ENCODE measurements around the gene PDGFB.

The PDGFB gene

GRCh38 chr22:39242595-39243438 lies 2.0 kb downstream of the PDGFB start:
- CTCF ChIA-PET: no interaction called here
- TF ChIP-seq ARNT (IDR thresholded peaks at IDR 0.05) (no peak), FOXM1 (IDR thresholded peaks at IDR 0.05; ENCODE audit: borderline replicate concordance) (no peak), TARDBP (IDR thresholded peaks at IDR 0.05) (no peak), NFRKB (IDR thresholded peaks at IDR 0.05) (no peak), ELF4 (IDR thresholded peaks at IDR 0.05) (no peak), BHLHE40 (IDR thresholded peaks at IDR 0.05; ENCODE audit: borderline replicate concordance) (no peak), FOXA1 (IDR thresholded peaks at IDR 0.05) (no peak), PKNOX1 (IDR thresholded peaks at IDR 0.05) (no peak), ZNF384 (IDR thresholded peaks at IDR 0.05) (no peak), LEF1 (IDR thresholded peaks at IDR 0.05; ENCODE audit: borderline replicate concordance) (no peak), CTBP1 (IDR thresholded peaks at IDR 0.05; ENCODE audit: borderline replicate concordance) (no peak), FOXK2 (IDR thresholded peaks at IDR 0.05) (no peak), L3MBTL2 (conservative IDR thresholded peaks at IDR 0.05) (no peak)
- POLR2A ChIA-PET: no interaction called here
- no peak for DNase-seq (ENCODE audit: extremely low spot score)

- TF ChIP-seq FOXM1 (IDR thresholded peaks at IDR 0.05; ENCODE audit: borderline replicate concordance): no peak
- TF ChIP-seq ELF4 (IDR thresholded peaks at IDR 0.05): no peak
- TF ChIP-seq ARNT (IDR thresholded peaks at IDR 0.05): no peak
- TF ChIP-seq FOXA1 (IDR thresholded peaks at IDR 0.05): no peak
- TF ChIP-seq HDGF (IDR thresholded peaks at IDR 0.05; ENCODE audit: borderline replicate concordance): no peak
- TF ChIP-seq PKNOX1 (IDR thresholded peaks at IDR 0.05): no peak
- TF ChIP-seq SUZ12 (IDR thresholded peaks at IDR 0.05): no peak
- TF ChIP-seq FOXK2 (IDR thresholded peaks at IDR 0.05): no peak
- no peak for TF ChIP-seq L3MBTL2 (conservative IDR thresholded peaks at IDR 0.05)
- no peak for TF ChIP-seq NFRKB (IDR thresholded peaks at IDR 0.05)
- ChIA-PET POLR2A (interaction anchor here (1.0 to 1.4 kb wide), 2 partner anchors 11 to 77 kb away, joined by 3 to 9 read pairs; partner anchors contain the start of gene RPL3), CTCF (interaction anchor here (0.8 kb wide), 1 partner anchor 69 kb away, joined by 4 read pairs; no protein-coding TSS in a partner anchor)
- no peak for DNase-seq (ENCODE audit: extremely low spot score)
Measured at GRCh38 chr22:39241794-39242594, 2.8 kb downstream of the PDGFB start.

GRCh38 chr22:39240831-39241793 lies 3.7 kb downstream of the PDGFB start:
- TF ChIP-seq FOXA1 (IDR thresholded peaks at IDR 0.05): no peak
- no peak for TF ChIP-seq BHLHE40 (IDR thresholded peaks at IDR 0.05; ENCODE audit: borderline replicate concordance)
- TF ChIP-seq ELF4 (IDR thresholded peaks at IDR 0.05): no peak
- TF ChIP-seq L3MBTL2 (conservative IDR thresholded peaks at IDR 0.05): no peak; the same call in 1 of the 2 replicates
- TF ChIP-seq TARDBP (IDR thresholded peaks at IDR 0.05): no peak
- TF ChIP-seq ZNF384 (IDR thresholded peaks at IDR 0.05): no peak
- no peak for TF ChIP-seq FOXM1 (IDR thresholded peaks at IDR 0.05; ENCODE audit: borderline replicate concordance)
- TF ChIP-seq HDGF (IDR thresholded peaks at IDR 0.05; ENCODE audit: borderline replicate concordance): no peak; the same call in 1 of the 2 replicates
- TF ChIP-seq FOXK2 (IDR thresholded peaks at IDR 0.05): no peak
- TF ChIP-seq NFRKB (IDR thresholded peaks at IDR 0.05): no peak
- TF ChIP-seq PKNOX1 (IDR thresholded peaks at IDR 0.05): no peak
- DNase-seq (ENCODE audit: extremely low spot score): no peak
- ChIA-PET POLR2A (interaction anchor here (1.0 to 1.4 kb wide), 2 partner anchors 10 to 78 kb away, joined by 3 to 9 read pairs; partner anchors contain the start of gene RPL3), CTCF (interaction anchor here (0.8 kb wide), 1 partner anchor 70 kb away, joined by 4 read pairs; no protein-coding TSS in a partner anchor)

GRCh38 chr22:39239561-39240423 lies 5.0 kb downstream of the PDGFB start:
- ChIA-PET CTCF (no interaction called here), POLR2A (interaction anchor here (0.7 to 1.5 kb wide), 2 partner anchors 10 to 79 kb away, joined by 3 to 6 read pairs; partner anchors contain the start of gene RPL3)
- no peak for TF ChIP-seq CTBP1 (IDR thresholded peaks at IDR 0.05; ENCODE audit: borderline replicate concordance)
- no peak for TF ChIP-seq FOXA1 (IDR thresholded peaks at IDR 0.05)
- TF ChIP-seq PKNOX1 (IDR thresholded peaks at IDR 0.05): no peak
- no peak for TF ChIP-seq HDGF (IDR thresholded peaks at IDR 0.05; ENCODE audit: borderline replicate concordance)
- TF ChIP-seq ARNT (IDR thresholded peaks at IDR 0.05): no peak
- no peak for TF ChIP-seq BHLHE40 (IDR thresholded peaks at IDR 0.05; ENCODE audit: borderline replicate concordance)
- TF ChIP-seq SUZ12 (IDR thresholded peaks at IDR 0.05): no peak
- TF ChIP-seq NFRKB (IDR thresholded peaks at IDR 0.05): no peak
- no peak for TF ChIP-seq ZNF384 (IDR thresholded peaks at IDR 0.05)
- no peak for TF ChIP-seq FOXK2 (IDR thresholded peaks at IDR 0.05)
- TF ChIP-seq ELF4 (IDR thresholded peaks at IDR 0.05): no peak
- TF ChIP-seq FOXM1 (IDR thresholded peaks at IDR 0.05; ENCODE audit: borderline replicate concordance): no peak
- no peak for TF ChIP-seq SP1 (IDR thresholded peaks at IDR 0.05)
- no peak for TF ChIP-seq LEF1 (IDR thresholded peaks at IDR 0.05; ENCODE audit: borderline replicate concordance)
- TF ChIP-seq TARDBP (IDR thresholded peaks at IDR 0.05): no peak
- no peak for TF ChIP-seq L3MBTL2 (conservative IDR thresholded peaks at IDR 0.05)

More at GRCh38 chr22:39239561-39240423, 5.0 kb downstream of the PDGFB start:
- no peak for DNase-seq (ENCODE audit: extremely low spot score)
